WTC11 (cell line): ENCODE measurements around the gene UBXN4. TPM values are rescaled to one million over a fixed set of nuclear protein-coding genes. Genes with fewer than 3 reads are reported as not detected.

Experiments used
- ATAC-seq: fragments of 200-7000 bp; cut with Tn5 transposase; 2 replicates; pipeline ENCODE4 v1.10.0; 2021; ENCODE audit warnings: mild to moderate bottlenecking, moderate library complexity
- Bru-seq: library from RNA; stranded (reverse); fragments of 400-500 nt; gene quantifications from one replicate; lab custom pipeline; 2021; lab: Mats Ljungman, UMichigan
- CTCF ChIA-PET: fragments of 300-600 bp; sonication (Branson Sonifier 250); formaldehyde crosslinking; loops from one replicate; lab custom pipeline; 2021; ENCODE audit warnings: antibody characterized with exemption; lab: Charles Lee
- POLR2A ChIA-PET: fragments of 350-600 bp; sonication (Branson Sonifier 250); formaldehyde crosslinking; loops from one replicate; lab custom pipeline; 2021; ENCODE audit warnings: antibody characterized with exemption; lab: Charles Lee
- DNase-seq: peaks from one replicate; pipeline ENCODE4 v3.0.0; 2021; ENCODE audit warnings: low spot score
- H3K27ac Mint-ChIP-seq: 2 replicates; pipeline ENCODE4 v1.8.0; 2021; ENCODE audit warnings: mixed read lengths
- H3K27me3 Mint-ChIP-seq: 2 replicates; pipeline ENCODE4 v1.8.0; 2021; ENCODE audit warnings: low read depth, mild to moderate bottlenecking, moderate library complexity, mixed read lengths
- H3K36me3 Mint-ChIP-seq: 2 replicates; pipeline ENCODE4 v1.8.0; 2021; ENCODE audit warnings: mixed read lengths
- H3K4me1 Mint-ChIP-seq: 2 replicates; pipeline ENCODE4 v1.8.0; 2022; ENCODE audit warnings: mixed read lengths
- H3K4me3 Mint-ChIP-seq: 2 replicates; pipeline ENCODE4 v1.8.0; 2021; ENCODE audit warnings: mild to moderate bottlenecking, moderate library complexity, mixed read lengths
- H3K9me3 Mint-ChIP-seq: 2 replicates; pipeline ENCODE4 v1.8.0; 2021; ENCODE audit warnings: mixed read lengths
- CREB1 ChIP-seq: sonication (generic); formaldehyde crosslinking; IDR thresholded peaks from 2 replicates; pipeline ENCODE4 v1.8.0; 2023; ENCODE audit warnings: mild to moderate bottlenecking, missing genetic modification reagents
- FOXK1 ChIP-seq: sonication (generic); formaldehyde crosslinking; IDR thresholded peaks from 2 replicates; pipeline ENCODE4 v1.8.0; 2022; ENCODE audit warnings: mild to moderate bottlenecking, moderate library complexity, missing genetic modification reagents
- GABPB1 ChIP-seq: sonication (generic); formaldehyde crosslinking; IDR thresholded peaks from 2 replicates; pipeline ENCODE4 v1.8.1; 2023; ENCODE audit warnings: mild to moderate bottlenecking, missing genetic modification reagents
- RELA ChIP-seq: sonication (generic); formaldehyde crosslinking; IDR thresholded peaks from 2 replicates; pipeline ENCODE4 v1.8.1; 2022; ENCODE audit warnings: missing genetic modification reagents, mild to moderate bottlenecking, borderline replicate concordance
- SP1 ChIP-seq: sonication (generic); formaldehyde crosslinking; conservative IDR thresholded peaks from 2 replicates; pipeline ENCODE4 v1.8.1; 2022; ENCODE audit warnings: missing genetic modification reagents
- ZBTB21 ChIP-seq: sonication (generic); formaldehyde crosslinking; IDR thresholded peaks from 2 replicates; pipeline ENCODE4 v1.8.1; 2023; ENCODE audit warnings: mild to moderate bottlenecking, missing genetic modification reagents, borderline replicate concordance
- long read RNA-seq, 3 experiments: library from RNA in 1 of 3; library from capped mRNA in 1 of 3; library from polyadenylated mRNA in 1 of 3; unstranded in 2 of 3; stranded (forward) in 1 of 3; transcript quantifications; one replicate each; pipeline ENCODE4 v2.0.0, GENCODE V29; 2021
- total RNA-seq: library from RNA; stranded (reverse); gene quantifications from 3 replicates; pipeline ENCODE4 v1.2.3, GENCODE V29; 2021
- TF ChIP-seq, protein P1 (sequence below): sonication (generic); formaldehyde crosslinking; IDR thresholded peaks from 2 replicates; pipeline ENCODE4 v1.8.1; 2022; ENCODE audit warnings: missing genetic modification reagents, borderline replicate concordance
- TF ChIP-seq, protein P2 (sequence below): sonication (generic); formaldehyde crosslinking; conservative IDR thresholded peaks from 2 replicates; pipeline ENCODE4 v1.8.1; 2023; ENCODE audit warnings: mild to moderate bottlenecking, low read depth, missing genetic modification reagents, moderate library complexity
- TF ChIP-seq, protein P3 (sequence below): sonication (generic); formaldehyde crosslinking; IDR thresholded peaks from 2 replicates; pipeline ENCODE4 v1.8.1; 2022; ENCODE audit warnings: mild to moderate bottlenecking, missing genetic modification reagents, moderate library complexity, borderline replicate concordance
- TF ChIP-seq, protein P4 (sequence below): fragments of 250-450 bp; sonication (Bioruptor Pico); IDR thresholded peaks from 2 replicates; pipeline ENCODE4 v1.9.0; 2021; ENCODE audit warnings: mild to moderate bottlenecking, borderline replicate concordance
- TF ChIP-seq, protein P5 (sequence below): sonication (generic); formaldehyde crosslinking; IDR thresholded peaks from 2 replicates; pipeline ENCODE4 v1.8.1; 2022; ENCODE audit warnings: mild to moderate bottlenecking, moderate library complexity, missing genetic modification reagents
- TF ChIP-seq, protein P6 (sequence below): sonication (generic); formaldehyde crosslinking; IDR thresholded peaks from 2 replicates; pipeline ENCODE4 v1.8.0; 2022; ENCODE audit warnings: mild to moderate bottlenecking, missing genetic modification reagents
- TF ChIP-seq, protein P7 (sequence below): fragments of 250-450 bp; sonication (Bioruptor Pico); conservative IDR thresholded peaks from 2 replicates; pipeline ENCODE4 v1.9.0; 2021; ENCODE audit warnings: mild to moderate bottlenecking
- TF ChIP-seq, protein P8 (sequence below): sonication (generic); formaldehyde crosslinking; IDR thresholded peaks from 2 replicates; pipeline ENCODE4 v1.8.0; 2022; ENCODE audit warnings: mild to moderate bottlenecking, missing genetic modification reagents

Gene UBXN4, protein sequence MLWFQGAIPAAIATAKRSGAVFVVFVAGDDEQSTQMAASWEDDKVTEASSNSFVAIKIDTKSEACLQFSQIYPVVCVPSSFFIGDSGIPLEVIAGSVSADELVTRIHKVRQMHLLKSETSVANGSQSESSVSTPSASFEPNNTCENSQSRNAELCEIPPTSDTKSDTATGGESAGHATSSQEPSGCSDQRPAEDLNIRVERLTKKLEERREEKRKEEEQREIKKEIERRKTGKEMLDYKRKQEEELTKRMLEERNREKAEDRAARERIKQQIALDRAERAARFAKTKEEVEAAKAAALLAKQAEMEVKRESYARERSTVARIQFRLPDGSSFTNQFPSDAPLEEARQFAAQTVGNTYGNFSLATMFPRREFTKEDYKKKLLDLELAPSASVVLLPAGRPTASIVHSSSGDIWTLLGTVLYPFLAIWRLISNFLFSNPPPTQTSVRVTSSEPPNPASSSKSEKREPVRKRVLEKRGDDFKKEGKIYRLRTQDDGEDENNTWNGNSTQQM
- 64.3 to 73.9 TPM (median 68.1 TPM) in 3 replicates for total RNA-seq
- percentile 90 among the genes with signal in this experiment for Bru-seq, nascent RNA
- long read RNA-seq, experiment 1, full-length matches to known transcripts: 376 of 526 reads
- long read RNA-seq, experiment 1, partial matches to known transcripts: 34 of 526 reads
- long read RNA-seq, experiment 1, other reads (novel, unspliced or antisense): 116 of 526 reads
- long read RNA-seq, experiment 2, full-length matches to known transcripts: 19 of 71 reads
- long read RNA-seq, experiment 2, partial matches to known transcripts: 15 of 71 reads
- long read RNA-seq, experiment 2, other reads (novel, unspliced or antisense): 37 of 71 reads
- long read RNA-seq, experiment 3, full-length matches to known transcripts: 19 of 37 reads
- long read RNA-seq, experiment 3, partial matches to known transcripts: 12 of 37 reads
- long read RNA-seq, experiment 3, other reads (novel, unspliced or antisense): 6 of 37 reads

DNA sequence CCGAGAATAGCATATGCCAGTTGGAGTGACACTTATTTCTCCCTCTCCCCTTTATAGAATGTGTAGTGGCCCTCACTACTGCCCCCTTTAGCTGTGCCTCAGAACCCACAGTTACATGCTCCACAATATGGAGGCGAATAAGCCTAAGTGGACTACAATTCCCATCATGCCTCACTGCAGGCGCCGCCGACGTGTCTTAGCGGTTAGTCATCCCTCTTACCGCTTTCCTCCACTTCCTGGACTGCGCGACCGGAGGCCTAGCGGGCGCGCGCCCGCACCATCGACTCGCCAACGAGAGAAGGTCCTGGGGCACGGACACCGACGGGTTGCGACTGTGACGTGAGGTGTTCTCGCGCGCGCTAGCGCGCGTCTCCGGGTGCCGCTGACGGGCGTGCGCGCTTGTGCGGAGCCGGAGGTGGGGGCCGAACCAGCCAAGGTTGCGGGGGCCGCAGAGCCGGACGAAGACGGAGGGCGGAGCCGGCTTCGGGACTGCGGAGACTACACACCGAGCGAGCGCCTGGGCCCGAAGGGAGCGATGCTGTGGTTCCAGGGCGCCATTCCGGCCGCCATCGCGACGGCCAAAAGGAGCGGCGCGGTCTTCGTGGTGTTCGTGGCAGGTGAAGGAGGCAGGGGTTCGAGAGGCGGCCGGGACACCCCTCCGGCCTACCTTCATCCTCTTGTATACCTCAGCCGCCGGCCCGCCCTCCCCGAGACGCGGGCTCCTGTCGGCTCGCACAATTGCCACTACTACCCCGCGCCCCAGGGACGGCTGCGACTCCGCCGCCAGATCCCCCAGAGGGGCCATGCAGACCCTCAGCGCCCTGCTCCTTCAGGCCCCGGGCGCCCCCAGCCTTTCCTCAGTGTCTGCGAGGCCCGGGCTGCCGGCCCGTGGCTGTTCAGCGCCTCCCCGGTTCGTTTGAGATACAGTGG, at the start of gene UBXN4:
UBXN4 (plus strand) TSS at position 461 of the 930 bp plus-strand sequence; CDS start at position 536, 75 bp downstream.
- DNase-seq (peak; percentile 96), ATAC-seq (peak; percentile 91)
- Mint-ChIP-seq H3K4me1 (peaks cover 21% of the 10 kb centered on the region), H3K27ac (peak within 1 kb of the TSS; percentile 99), H3K4me3 (peak within 1 kb of the TSS; percentile 96), H3K9me3 (peaks cover 3% of the 10 kb centered on the region), H3K36me3 (0 out of 2 replicates have a peak, but pooled peaks cover 6% of the 10 kb centered on the region), H3K27me3 (no peaks in the 10 kb centered on the region)
- CTCF ChIA-PET: interaction anchor here (0.6 to 2.0 kb wide), 8 partner anchors 15 to 594 kb away, joined by 3 to 9 read pairs (median 3); no protein-coding TSS in a partner anchor
- POLR2A ChIA-PET: interaction anchor here (0.7 kb wide), 2 partner anchors 566 to 816 kb away, joined by 4 to 5 read pairs; no protein-coding TSS in a partner anchor
- TF ChIP-seq, protein P1, sequence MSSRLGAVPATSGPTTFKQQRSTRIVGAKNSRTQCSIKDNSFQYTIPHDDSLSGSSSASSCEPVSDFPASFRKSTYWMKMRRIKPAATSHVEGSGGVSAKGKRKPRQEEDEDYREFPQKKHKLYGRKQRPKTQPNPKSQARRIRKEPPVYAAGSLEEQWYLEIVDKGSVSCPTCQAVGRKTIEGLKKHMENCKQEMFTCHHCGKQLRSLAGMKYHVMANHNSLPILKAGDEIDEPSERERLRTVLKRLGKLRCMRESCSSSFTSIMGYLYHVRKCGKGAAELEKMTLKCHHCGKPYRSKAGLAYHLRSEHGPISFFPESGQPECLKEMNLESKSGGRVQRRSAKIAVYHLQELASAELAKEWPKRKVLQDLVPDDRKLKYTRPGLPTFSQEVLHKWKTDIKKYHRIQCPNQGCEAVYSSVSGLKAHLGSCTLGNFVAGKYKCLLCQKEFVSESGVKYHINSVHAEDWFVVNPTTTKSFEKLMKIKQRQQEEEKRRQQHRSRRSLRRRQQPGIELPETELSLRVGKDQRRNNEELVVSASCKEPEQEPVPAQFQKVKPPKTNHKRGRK: no peak
- TF ChIP-seq SP1 (CRISPR knock-in tag) (peak; percentile 65; the same call in 1 of the 2 replicates), GABPB1 (CRISPR knock-in tag) (peak; percentile 69; the same call in 1 of the 2 replicates), ZBTB21 (CRISPR knock-in tag) (0 out of 2 replicates have a peak, but pooled peaks have one; percentile 16), CREB1 (CRISPR knock-in tag) (peak; percentile 61; the same call in 1 of the 2 replicates), FOXK1 (CRISPR knock-in tag) (peak; percentile 49; the same call in 1 of the 2 replicates), RELA (CRISPR knock-in tag) (peak; percentile 86; the same call in 1 of the 2 replicates)
- TF ChIP-seq, protein P2, sequence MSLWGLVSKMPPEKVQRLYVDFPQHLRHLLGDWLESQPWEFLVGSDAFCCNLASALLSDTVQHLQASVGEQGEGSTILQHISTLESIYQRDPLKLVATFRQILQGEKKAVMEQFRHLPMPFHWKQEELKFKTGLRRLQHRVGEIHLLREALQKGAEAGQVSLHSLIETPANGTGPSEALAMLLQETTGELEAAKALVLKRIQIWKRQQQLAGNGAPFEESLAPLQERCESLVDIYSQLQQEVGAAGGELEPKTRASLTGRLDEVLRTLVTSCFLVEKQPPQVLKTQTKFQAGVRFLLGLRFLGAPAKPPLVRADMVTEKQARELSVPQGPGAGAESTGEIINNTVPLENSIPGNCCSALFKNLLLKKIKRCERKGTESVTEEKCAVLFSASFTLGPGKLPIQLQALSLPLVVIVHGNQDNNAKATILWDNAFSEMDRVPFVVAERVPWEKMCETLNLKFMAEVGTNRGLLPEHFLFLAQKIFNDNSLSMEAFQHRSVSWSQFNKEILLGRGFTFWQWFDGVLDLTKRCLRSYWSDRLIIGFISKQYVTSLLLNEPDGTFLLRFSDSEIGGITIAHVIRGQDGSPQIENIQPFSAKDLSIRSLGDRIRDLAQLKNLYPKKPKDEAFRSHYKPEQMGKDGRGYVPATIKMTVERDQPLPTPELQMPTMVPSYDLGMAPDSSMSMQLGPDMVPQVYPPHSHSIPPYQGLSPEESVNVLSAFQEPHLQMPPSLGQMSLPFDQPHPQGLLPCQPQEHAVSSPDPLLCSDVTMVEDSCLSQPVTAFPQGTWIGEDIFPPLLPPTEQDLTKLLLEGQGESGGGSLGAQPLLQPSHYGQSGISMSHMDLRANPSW (CRISPR knock-in tag): no peak
- TF ChIP-seq, protein P3, sequence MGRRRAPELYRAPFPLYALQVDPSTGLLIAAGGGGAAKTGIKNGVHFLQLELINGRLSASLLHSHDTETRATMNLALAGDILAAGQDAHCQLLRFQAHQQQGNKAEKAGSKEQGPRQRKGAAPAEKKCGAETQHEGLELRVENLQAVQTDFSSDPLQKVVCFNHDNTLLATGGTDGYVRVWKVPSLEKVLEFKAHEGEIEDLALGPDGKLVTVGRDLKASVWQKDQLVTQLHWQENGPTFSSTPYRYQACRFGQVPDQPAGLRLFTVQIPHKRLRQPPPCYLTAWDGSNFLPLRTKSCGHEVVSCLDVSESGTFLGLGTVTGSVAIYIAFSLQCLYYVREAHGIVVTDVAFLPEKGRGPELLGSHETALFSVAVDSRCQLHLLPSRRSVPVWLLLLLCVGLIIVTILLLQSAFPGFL (CRISPR knock-in tag): no peak
- TF ChIP-seq, protein P4, sequence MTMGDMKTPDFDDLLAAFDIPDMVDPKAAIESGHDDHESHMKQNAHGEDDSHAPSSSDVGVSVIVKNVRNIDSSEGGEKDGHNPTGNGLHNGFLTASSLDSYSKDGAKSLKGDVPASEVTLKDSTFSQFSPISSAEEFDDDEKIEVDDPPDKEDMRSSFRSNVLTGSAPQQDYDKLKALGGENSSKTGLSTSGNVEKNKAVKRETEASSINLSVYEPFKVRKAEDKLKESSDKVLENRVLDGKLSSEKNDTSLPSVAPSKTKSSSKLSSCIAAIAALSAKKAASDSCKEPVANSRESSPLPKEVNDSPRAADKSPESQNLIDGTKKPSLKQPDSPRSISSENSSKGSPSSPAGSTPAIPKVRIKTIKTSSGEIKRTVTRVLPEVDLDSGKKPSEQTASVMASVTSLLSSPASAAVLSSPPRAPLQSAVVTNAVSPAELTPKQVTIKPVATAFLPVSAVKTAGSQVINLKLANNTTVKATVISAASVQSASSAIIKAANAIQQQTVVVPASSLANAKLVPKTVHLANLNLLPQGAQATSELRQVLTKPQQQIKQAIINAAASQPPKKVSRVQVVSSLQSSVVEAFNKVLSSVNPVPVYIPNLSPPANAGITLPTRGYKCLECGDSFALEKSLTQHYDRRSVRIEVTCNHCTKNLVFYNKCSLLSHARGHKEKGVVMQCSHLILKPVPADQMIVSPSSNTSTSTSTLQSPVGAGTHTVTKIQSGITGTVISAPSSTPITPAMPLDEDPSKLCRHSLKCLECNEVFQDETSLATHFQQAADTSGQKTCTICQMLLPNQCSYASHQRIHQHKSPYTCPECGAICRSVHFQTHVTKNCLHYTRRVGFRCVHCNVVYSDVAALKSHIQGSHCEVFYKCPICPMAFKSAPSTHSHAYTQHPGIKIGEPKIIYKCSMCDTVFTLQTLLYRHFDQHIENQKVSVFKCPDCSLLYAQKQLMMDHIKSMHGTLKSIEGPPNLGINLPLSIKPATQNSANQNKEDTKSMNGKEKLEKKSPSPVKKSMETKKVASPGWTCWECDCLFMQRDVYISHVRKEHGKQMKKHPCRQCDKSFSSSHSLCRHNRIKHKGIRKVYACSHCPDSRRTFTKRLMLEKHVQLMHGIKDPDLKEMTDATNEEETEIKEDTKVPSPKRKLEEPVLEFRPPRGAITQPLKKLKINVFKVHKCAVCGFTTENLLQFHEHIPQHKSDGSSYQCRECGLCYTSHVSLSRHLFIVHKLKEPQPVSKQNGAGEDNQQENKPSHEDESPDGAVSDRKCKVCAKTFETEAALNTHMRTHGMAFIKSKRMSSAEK (CRISPR knock-in tag): no peak
- TF ChIP-seq, protein P5, sequence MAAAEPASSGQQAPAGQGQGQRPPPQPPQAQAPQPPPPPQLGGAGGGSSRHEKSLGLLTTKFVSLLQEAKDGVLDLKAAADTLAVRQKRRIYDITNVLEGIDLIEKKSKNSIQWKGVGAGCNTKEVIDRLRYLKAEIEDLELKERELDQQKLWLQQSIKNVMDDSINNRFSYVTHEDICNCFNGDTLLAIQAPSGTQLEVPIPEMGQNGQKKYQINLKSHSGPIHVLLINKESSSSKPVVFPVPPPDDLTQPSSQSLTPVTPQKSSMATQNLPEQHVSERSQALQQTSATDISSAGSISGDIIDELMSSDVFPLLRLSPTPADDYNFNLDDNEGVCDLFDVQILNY: peak; percentile 90
- TF ChIP-seq, protein P6, sequence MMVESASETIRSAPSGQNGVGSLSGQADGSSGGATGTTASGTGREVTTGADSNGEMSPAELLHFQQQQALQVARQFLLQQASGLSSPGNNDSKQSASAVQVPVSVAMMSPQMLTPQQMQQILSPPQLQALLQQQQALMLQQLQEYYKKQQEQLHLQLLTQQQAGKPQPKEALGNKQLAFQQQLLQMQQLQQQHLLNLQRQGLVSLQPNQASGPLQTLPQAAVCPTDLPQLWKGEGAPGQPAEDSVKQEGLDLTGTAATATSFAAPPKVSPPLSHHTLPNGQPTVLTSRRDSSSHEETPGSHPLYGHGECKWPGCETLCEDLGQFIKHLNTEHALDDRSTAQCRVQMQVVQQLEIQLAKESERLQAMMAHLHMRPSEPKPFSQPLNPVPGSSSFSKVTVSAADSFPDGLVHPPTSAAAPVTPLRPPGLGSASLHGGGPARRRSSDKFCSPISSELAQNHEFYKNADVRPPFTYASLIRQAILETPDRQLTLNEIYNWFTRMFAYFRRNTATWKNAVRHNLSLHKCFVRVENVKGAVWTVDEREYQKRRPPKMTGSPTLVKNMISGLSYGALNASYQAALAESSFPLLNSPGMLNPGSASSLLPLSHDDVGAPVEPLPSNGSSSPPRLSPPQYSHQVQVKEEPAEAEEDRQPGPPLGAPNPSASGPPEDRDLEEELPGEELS (CRISPR knock-in tag): 0 out of 2 replicates have a peak, but pooled peaks have one; percentile 15
- TF ChIP-seq, protein P7, sequence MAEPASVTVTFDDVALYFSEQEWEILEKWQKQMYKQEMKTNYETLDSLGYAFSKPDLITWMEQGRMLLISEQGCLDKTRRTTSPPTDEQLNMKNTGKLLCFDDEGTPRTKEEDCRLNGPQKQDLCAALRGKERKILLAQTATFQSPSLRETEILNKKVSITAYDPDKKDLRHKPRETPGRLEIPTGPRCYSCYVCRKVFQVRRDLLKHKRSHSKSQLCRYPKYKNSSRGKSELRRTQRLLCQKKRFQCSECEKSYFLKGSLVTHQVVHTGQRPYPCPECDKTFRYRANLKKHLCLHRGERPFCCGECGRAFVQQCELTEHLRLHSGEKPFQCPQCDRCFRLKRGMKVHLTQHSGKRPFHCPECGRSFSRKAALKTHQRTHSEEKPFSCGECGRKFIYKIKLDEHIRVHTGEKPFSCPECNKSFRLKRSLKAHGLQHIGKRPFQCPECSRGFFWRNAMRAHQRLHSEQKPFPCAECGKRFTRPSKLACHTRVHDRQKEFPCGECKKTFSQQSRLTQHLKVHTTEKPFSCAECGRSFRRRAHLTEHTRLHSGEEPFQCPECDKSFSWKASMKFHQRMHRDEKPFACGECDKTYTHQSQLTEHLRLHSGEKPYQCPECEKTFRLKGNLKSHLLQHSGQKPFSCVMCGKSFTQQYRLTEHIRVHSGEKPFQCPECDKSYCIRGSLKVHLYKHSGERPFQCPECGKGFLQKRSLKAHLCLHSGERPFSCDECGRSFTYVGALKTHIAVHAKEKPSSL (CRISPR knock-in tag): no peak
- TF ChIP-seq, protein P8, sequence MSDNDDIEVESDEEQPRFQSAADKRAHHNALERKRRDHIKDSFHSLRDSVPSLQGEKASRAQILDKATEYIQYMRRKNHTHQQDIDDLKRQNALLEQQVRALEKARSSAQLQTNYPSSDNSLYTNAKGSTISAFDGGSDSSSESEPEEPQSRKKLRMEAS (CRISPR knock-in tag): peak; percentile 79
